B cell (primary cell): ENCODE results near the gene MLLT10. TPM values are rescaled to one million over a fixed set of nuclear protein-coding genes. Genes with fewer than 3 reads are reported as not detected.
A peak's percentile ranks its signal among the peaks of the same experiment; 100 is the strongest.

Source experiments
- ATAC-seq: fragments of 200-7000 bp; cut with Tn5 transposase; one replicate; pipeline ENCODE4 v1.10.0; 2021; ENCODE audit warnings: low read depth, mild to moderate bottlenecking, moderate number of reproducible peaks, moderate library complexity
- CTCF ChIA-PET: fragments of 350-600 bp; sonication (Branson Sonifier 250); formaldehyde crosslinking; loops from one replicate; lab custom pipeline; 2021; ENCODE audit warnings: antibody characterized with exemption, inconsistent platforms; lab: Charles Lee
- POLR2A ChIA-PET: fragments of 350-600 bp; sonication (Branson Sonifier 250); formaldehyde crosslinking; loops from one replicate; lab custom pipeline; 2021; ENCODE audit warnings: antibody characterized with exemption; lab: Charles Lee
- DNase-seq: peaks from one replicate; pipeline ENCODE4 v3.0.0; 2013
- H2AFZ ChIP-seq: 2 replicates; pipeline ENCODE4 v1.6.1; 2012; ENCODE audit warnings: mild to moderate bottlenecking, low read depth, low read length; ENCODE audit not compliant: insufficient read depth, poor library complexity, severe bottlenecking
- H3K27ac ChIP-seq, 2 donors: 1 replicate in 1 of 2; 2 replicates in 1 of 2; pipeline ENCODE4 v1.5.1; 2012 to 2013; ENCODE audit warnings: low read length in 2 of 2, mild to moderate bottlenecking in 2 of 2, moderate library complexity in 1 of 2
- H3K27me3 ChIP-seq, 4 experiments: fragments of 200-600 bp in 1 of 4; sonication (generic) in 1 of 4; replicated peaks in 1 of 4; 1 replicate in 2 of 4; 2 replicates in 2 of 4; pipeline versions ENCODE4 v1.6.1 to v1.7.0; 2013 to 2016; ENCODE audit warnings: low read length in 3 of 4, mild to moderate bottlenecking in 2 of 4, mixed read lengths in 1 of 4, moderate library complexity in 1 of 4; ENCODE audit not compliant: insufficient read depth in 4 of 4, control insufficient read depth in 3 of 4; ENCODE audit errors: control extremely low read depth in 1 of 4
- H3K36me3 ChIP-seq, 2 experiments: replicated peaks in 1 of 2; 1 replicate in 1 of 2; 2 replicates in 1 of 2; pipeline versions ENCODE4 v1.6.1 to v1.7.1; 2013; ENCODE audit warnings: low read length in 1 of 2; ENCODE audit not compliant: insufficient read depth in 2 of 2, control insufficient read depth in 1 of 2; ENCODE audit errors: control extremely low read depth in 1 of 2, extremely low read depth in 1 of 2
- H3K4me1 ChIP-seq, 2 donors: fragments of 200-600 bp in 1 of 2; sonication (generic) in 1 of 2; 1 replicate in 1 of 2; 2 replicates in 1 of 2; pipeline versions ENCODE4 v1.5.1 to v1.6.1; 2013 to 2017; ENCODE audit warnings: low read length in 2 of 2; ENCODE audit not compliant: control insufficient read depth in 2 of 2, insufficient read depth in 2 of 2
- H3K4me2 ChIP-seq: replicated peaks from 2 replicates; pipeline ENCODE3; 2012; ENCODE audit warnings: mild to moderate bottlenecking, low read depth, low read length; ENCODE audit not compliant: poor library complexity, severe bottlenecking
- H3K4me3 ChIP-seq, 5 experiments: fragments of 200-600 bp in 1 of 5; sonication (generic) in 1 of 5; 1 replicate in 3 of 5; 2 replicates in 2 of 5; pipeline versions ENCODE4 v1.5.1 to v1.7.0; 2011 to 2016; ENCODE audit warnings: low read length in 4 of 5, mild to moderate bottlenecking in 4 of 5, low read depth in 2 of 5, control low read depth in 1 of 5, moderate library complexity in 1 of 5; ENCODE audit not compliant: insufficient read depth in 1 of 5; ENCODE audit errors: control extremely low read depth in 1 of 5, extremely low read depth in 1 of 5
- H3K79me2 ChIP-seq: fragments of 200-600 bp; sonication (generic); one replicate; pipeline ENCODE4 v1.6.0; 2016; ENCODE audit warnings: low read length; ENCODE audit not compliant: control insufficient read depth, insufficient read depth
- H3K9ac ChIP-seq: fragments of 200-600 bp; sonication (generic); 2 replicates; pipeline ENCODE4 v1.6.1; 2017; ENCODE audit warnings: mild to moderate bottlenecking, low read length, moderate library complexity
- H3K9me3 ChIP-seq, 3 donors: one replicate each; pipeline versions ENCODE4 v1.6.1 to v1.7.1; 2013; ENCODE audit warnings: low read length in 2 of 3; ENCODE audit not compliant: control insufficient read depth in 2 of 3, insufficient read depth in 1 of 3; ENCODE audit errors: control extremely low read depth in 1 of 3
- H4K20me1 ChIP-seq: 2 replicates; pipeline ENCODE4 v1.6.0; 2012; ENCODE audit warnings: mild to moderate bottlenecking, low read length; ENCODE audit not compliant: insufficient read depth, control insufficient read depth, poor library complexity, severe bottlenecking
- H3K27ac Mint-ChIP-seq: one replicate; pipeline ENCODE4 v1.8.0; 2021; ENCODE audit warnings: mixed read lengths
- H3K27me3 Mint-ChIP-seq: one replicate; pipeline ENCODE4 v1.8.0; 2021; ENCODE audit warnings: mixed read lengths
- H3K4me1 Mint-ChIP-seq: one replicate; pipeline ENCODE4 v1.8.0; 2021; ENCODE audit warnings: mixed read lengths
- H3K4me3 Mint-ChIP-seq: one replicate; pipeline ENCODE4 v1.8.0; 2021; ENCODE audit warnings: mixed read lengths
- H3K9me3 Mint-ChIP-seq: one replicate; pipeline ENCODE4 v1.8.0; 2022; ENCODE audit warnings: mixed read lengths; ENCODE audit not compliant: insufficient read depth
- CTCF ChIP-seq: fragments of 200-600 bp; IDR thresholded peaks from one replicate; pipeline ENCODE4 v1.8.0; 2022; ENCODE audit warnings: antibody characterized with exemption, mild to moderate bottlenecking
- EZH2 ChIP-seq: IDR thresholded peaks from 2 replicates; pipeline ENCODE4 v1.6.1; 2012; ENCODE audit warnings: borderline replicate concordance, low read depth, mild to moderate bottlenecking, moderate library complexity, low read length; ENCODE audit not compliant: insufficient read depth, poor library complexity, severe bottlenecking
- whole genome bisulfite sequencing: methylation state at CpG from one replicate; pipeline ENCODE4 v1.1.5; 2013; ENCODE audit warnings: missing lambda C conversion rate; ENCODE audit not compliant: insufficient coverage; 5-methylcytosine and 5-hydroxymethylcytosine counted together
- intact Hi-C: fragments of 100-400 bp; cut with micrococcal nuclease; formaldehyde crosslinking; loops from one replicate; pipeline ENCODE4 v1.10.0; 2022
- polyA plus RNA-seq: library from polyadenylated mRNA; depleted of rRNA; stranded (reverse); fragments of >200 nt; gene quantifications from 2 replicates; pipeline ENCODE4 v1.2.3, GENCODE V29; 2012
- total RNA-seq, 2 donors: library from RNA; stranded (reverse); fragments of 120-200 nt in 1 of 2; gene quantifications; 1 replicate in 1 of 2; 2 replicates in 1 of 2; pipeline versions ENCODE4 v1.2.3 to v1.2.4, GENCODE V29; 2013 to 2022

Gene MLLT10
- total and polyA plus RNA-seq, 2 donors (not counting 1 experiment from before 2014, with no cell fraction given) = 21.7 to 70.5 TPM

- peak overlapping the region; percentile 86 for H3K4me2 ChIP-seq
- no peaks in the 10 kb centered on the region for H3K79me2 ChIP-seq
- DNase-seq = no peak
- peaks cover 0 to 58% (median 54%) of the 10 kb centered on the region in 4 experiments for H3K27me3 ChIP-seq
- CTCF ChIA-PET = interaction anchor here (0.6 to 1.0 kb wide), 3 partner anchors 28 to 819 kb away, joined by 3 to 4 read pairs (median 3); no protein-coding TSS in a partner anchor
- WGBS = no CpG with 5 or more reads among the region's 7 CpGs
- H3K27ac Mint-ChIP-seq = no peak overlapping the region
- no peak overlapping the region for H2AFZ ChIP-seq
- H3K4me1 Mint-ChIP-seq = peaks cover 38% of the 10 kb centered on the region
- no peaks in the 10 kb centered on the region for H3K9me3 Mint-ChIP-seq
- POLR2A ChIA-PET = no interaction called here
- peaks cover 0 to 6% (median 0%) of the 10 kb centered on the region in 3 donors for H3K9me3 ChIP-seq
- ATAC-seq = no peak
- TF ChIP-seq EZH2 = no peak
- no peak for TF ChIP-seq CTCF
- no peak overlapping the region for H3K4me3 Mint-ChIP-seq
- intact Hi-C loops = loop anchor here (2.0 kb wide), 3 partner anchors 27 to 815 kb away; no protein-coding TSS in a partner anchor
- peaks cover 35 to 47% of the 10 kb centered on the region in 2 donors for H3K4me1 ChIP-seq
- H3K9ac ChIP-seq = no peak overlapping the region
- H3K36me3 ChIP-seq = no peaks in the 10 kb centered on the region
- H3K4me3 ChIP-seq = no peak overlapping the region
- no peaks in the 10 kb centered on the region for H4K20me1 ChIP-seq
- H3K27me3 Mint-ChIP-seq = peaks cover 69% of the 10 kb centered on the region
- no peak overlapping the region for H3K27ac ChIP-seq
Observed at GRCh38 chr10:21524131-21524525, 9.9 kb upstream of the MLLT10 start.
